ENCODE measurements around the gene RTCB.

DNA sequence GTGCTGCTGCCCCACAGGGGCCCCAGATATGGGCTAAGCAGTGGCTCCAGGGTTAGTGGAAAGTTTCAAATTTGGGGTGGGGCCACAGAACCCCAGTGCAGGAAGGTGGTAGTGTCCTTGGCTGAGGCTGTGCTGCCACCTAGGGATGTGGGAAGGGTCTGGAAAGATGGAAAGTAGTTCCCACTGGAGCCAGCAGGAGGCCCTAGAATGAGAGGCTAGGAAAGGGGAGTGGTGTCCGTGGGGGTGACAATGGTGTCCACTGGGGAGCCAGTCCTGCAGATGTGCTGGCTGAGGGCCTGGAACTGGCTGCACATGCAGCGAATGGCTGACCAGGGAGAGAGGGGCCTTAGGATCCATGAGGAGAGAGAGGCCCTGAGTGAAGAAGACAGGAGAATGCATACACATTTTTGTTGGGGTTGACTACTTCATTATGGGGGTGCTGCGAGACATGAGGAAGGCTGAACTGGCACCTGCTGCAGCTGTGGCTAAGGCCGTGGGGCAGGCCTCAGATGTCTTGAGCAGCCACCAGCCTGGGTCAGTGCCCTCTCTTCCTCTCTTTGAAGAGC lies 33.3 kb downstream of the RTCB start:
- TF ChIP-seq JUND (IDR thresholded peaks at IDR 0.05), result no peak
- TF ChIP-seq, protein P1, sequence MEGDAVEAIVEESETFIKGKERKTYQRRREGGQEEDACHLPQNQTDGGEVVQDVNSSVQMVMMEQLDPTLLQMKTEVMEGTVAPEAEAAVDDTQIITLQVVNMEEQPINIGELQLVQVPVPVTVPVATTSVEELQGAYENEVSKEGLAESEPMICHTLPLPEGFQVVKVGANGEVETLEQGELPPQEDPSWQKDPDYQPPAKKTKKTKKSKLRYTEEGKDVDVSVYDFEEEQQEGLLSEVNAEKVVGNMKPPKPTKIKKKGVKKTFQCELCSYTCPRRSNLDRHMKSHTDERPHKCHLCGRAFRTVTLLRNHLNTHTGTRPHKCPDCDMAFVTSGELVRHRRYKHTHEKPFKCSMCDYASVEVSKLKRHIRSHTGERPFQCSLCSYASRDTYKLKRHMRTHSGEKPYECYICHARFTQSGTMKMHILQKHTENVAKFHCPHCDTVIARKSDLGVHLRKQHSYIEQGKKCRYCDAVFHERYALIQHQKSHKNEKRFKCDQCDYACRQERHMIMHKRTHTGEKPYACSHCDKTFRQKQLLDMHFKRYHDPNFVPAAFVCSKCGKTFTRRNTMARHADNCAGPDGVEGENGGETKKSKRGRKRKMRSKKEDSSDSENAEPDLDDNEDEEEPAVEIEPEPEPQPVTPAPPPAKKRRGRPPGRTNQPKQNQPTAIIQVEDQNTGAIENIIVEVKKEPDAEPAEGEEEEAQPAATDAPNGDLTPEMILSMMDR (IDR thresholded peaks at IDR 0.05), result peak; percentile 64
